LHCN-M2 (cell line): ENCODE data around the gene RPP40. TPM values are rescaled to one million over a fixed set of nuclear protein-coding genes. Genes with fewer than 3 reads are reported as not detected.

ENCODE experiments used
- total RNA-seq: library from RNA; depleted of rRNA; stranded (reverse); fragments of >200 nt; gene quantifications from 2 replicates; pipeline ENCODE4 v1.2.3, GENCODE V29; 2014; rRNA removed

The RPP40 gene
- total RNA-seq, 1 experiment from 2014 or later = 38.6 TPM

Other genes with a start within 250 kb of the RPP40 start
- 9.4 and 13.0 TPM in 2 replicates for gene CDYL, start 227.6 kb downstream of the RPP40 start, total RNA-seq
- gene PPP1R3G, start 81.3 kb upstream of the RPP40 start, total RNA-seq = 0.29 and 0.38 TPM in 2 replicates